Measurements from ENCODE around the gene FCN3.

Gene FCN3

DNA sequence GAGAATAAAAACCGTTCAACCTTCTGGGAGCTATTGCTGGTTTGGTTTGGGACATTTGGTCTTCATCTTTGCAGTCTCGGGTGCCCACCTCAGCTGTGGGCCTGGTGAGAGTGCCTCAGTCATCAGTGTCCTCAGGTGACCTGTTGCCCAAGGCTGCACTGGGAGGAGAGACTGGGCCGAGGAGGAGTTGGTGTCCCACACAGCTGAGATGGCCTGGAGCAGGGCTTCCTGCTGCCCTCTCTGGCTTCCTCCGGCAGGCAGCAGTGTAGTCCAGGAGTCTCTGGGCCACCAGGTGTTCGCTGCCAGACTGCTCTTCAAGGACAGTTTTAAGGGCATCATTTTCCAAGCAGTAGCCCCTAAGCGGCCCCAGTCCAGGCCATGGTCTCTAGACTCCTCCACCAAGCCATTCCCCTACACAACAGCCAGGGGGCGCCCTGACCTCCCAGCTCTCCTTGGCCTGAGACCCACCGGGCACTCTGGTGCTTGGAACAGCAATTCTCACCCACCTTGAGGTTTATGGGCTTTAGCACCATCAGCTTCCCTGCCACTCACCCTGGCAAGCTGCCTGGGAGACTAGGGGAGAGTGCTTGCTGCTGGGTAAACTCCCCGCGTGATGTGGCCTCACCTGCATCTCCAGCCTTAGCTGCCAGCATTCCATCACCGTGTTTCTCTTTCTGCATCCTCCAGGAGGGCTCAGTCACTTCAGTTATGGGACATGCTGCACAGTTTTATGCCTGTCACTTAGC is 41.9 kb downstream of the FCN3 start:
- no peak for TF ChIP-seq EZH2phosphoT487 (conservative IDR thresholded peaks at IDR 0.05; ENCODE audit: low read length)
- TF ChIP-seq, protein P1, sequence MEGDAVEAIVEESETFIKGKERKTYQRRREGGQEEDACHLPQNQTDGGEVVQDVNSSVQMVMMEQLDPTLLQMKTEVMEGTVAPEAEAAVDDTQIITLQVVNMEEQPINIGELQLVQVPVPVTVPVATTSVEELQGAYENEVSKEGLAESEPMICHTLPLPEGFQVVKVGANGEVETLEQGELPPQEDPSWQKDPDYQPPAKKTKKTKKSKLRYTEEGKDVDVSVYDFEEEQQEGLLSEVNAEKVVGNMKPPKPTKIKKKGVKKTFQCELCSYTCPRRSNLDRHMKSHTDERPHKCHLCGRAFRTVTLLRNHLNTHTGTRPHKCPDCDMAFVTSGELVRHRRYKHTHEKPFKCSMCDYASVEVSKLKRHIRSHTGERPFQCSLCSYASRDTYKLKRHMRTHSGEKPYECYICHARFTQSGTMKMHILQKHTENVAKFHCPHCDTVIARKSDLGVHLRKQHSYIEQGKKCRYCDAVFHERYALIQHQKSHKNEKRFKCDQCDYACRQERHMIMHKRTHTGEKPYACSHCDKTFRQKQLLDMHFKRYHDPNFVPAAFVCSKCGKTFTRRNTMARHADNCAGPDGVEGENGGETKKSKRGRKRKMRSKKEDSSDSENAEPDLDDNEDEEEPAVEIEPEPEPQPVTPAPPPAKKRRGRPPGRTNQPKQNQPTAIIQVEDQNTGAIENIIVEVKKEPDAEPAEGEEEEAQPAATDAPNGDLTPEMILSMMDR (IDR thresholded peaks at IDR 0.05; ENCODE audit: insufficient read depth, low read length, poor library complexity, severe bottlenecking) = peak; percentile 60
- no peaks in the 10 kb centered on the region for H3K27me3 ChIP-seq (ENCODE audit: low read length)
- H3K36me3 ChIP-seq (ENCODE audit: low read length) = no peaks in the 10 kb centered on the region
- no peak overlapping the region for H2AFZ ChIP-seq (ENCODE audit: low read depth, low read length, severe bottlenecking)
- no peak overlapping the region for H3K9ac ChIP-seq (ENCODE audit: low read length)
- no peak overlapping the region for H3K4me2 ChIP-seq (ENCODE audit: low read depth, low read length, poor library complexity, severe bottlenecking)
- no peaks in the 10 kb centered on the region for H3K9me3 ChIP-seq (ENCODE audit: insufficient read depth, low read length)
- H4K20me1 ChIP-seq (ENCODE audit: low read depth, low read length) = no peaks in the 10 kb centered on the region; the same call in 1 of the 2 replicates
- H3K4me3 ChIP-seq (ENCODE audit: insufficient read depth, low read length, poor library complexity, severe bottlenecking) = no peak overlapping the region
- no peaks in the 10 kb centered on the region for H3F3A ChIP-seq (ENCODE audit: insufficient read depth)
- no peaks in the 10 kb centered on the region for H3K9me2 ChIP-seq (replicated peaks; ENCODE audit: insufficient read depth, low read length)
- peaks cover 28% of the 10 kb centered on the region for H3K79me2 ChIP-seq (ENCODE audit: insufficient read depth, low read length)
- no peak overlapping the region for H3K27ac ChIP-seq (ENCODE audit: low read depth, low read length)

DNA sequence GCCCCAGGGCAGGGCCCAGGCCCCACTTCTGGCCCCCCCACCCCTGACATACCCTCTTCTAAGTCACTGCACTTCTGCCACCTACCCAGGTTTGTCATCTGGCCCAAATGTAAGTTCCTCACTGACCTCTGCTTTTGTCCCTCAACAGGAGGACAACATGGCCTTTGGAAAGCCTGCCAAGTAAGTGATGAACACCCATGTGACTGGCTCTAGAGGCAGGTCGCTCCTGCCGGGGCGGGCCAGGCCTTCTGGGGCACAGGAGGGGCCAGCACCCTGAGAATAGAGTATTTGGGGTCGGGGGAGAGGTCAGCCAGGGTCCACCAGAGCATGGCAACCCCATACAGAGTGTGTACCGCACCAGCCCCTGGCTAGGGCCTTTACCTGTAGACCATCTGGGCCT is 42.7 kb downstream of the FCN3 start:
- TF ChIP-seq EZH2phosphoT487 (conservative IDR thresholded peaks at IDR 0.05; ENCODE audit: low read length) = no peak
- TF ChIP-seq, protein P1 (IDR thresholded peaks at IDR 0.05; ENCODE audit: insufficient read depth, low read length, poor library complexity, severe bottlenecking) = no peak
- no peaks in the 10 kb centered on the region; the same call in 1 of the 2 replicates for H4K20me1 ChIP-seq (ENCODE audit: low read depth, low read length)
- H3K27me3 ChIP-seq (ENCODE audit: low read length) = no peaks in the 10 kb centered on the region
- H3K9me3 ChIP-seq (ENCODE audit: insufficient read depth, low read length) = no peaks in the 10 kb centered on the region
- no peak overlapping the region for H3K4me2 ChIP-seq (ENCODE audit: low read depth, low read length, poor library complexity, severe bottlenecking)
- no peak overlapping the region for H3K9ac ChIP-seq (ENCODE audit: low read length)
- H3K27ac ChIP-seq (ENCODE audit: low read depth, low read length) = no peak overlapping the region
- peaks cover 35% of the 10 kb centered on the region for H3K79me2 ChIP-seq (ENCODE audit: insufficient read depth, low read length)
- no peak overlapping the region for H2AFZ ChIP-seq (ENCODE audit: low read depth, low read length, severe bottlenecking)
- no peaks in the 10 kb centered on the region for H3K9me2 ChIP-seq (replicated peaks; ENCODE audit: insufficient read depth, low read length)
- no peaks in the 10 kb centered on the region for H3F3A ChIP-seq (ENCODE audit: insufficient read depth)
- 0 out of 2 replicates have a peak, but pooled peaks cover 1% of the 10 kb centered on the region for H3K36me3 ChIP-seq (ENCODE audit: low read length)
- H3K4me3 ChIP-seq (ENCODE audit: insufficient read depth, low read length, poor library complexity, severe bottlenecking) = no peak overlapping the region

- no peak overlapping the region for H3K4me3 ChIP-seq (ENCODE audit: insufficient read depth, low read length, poor library complexity, severe bottlenecking)
- H4K20me1 ChIP-seq (ENCODE audit: low read depth, low read length) = no peaks in the 10 kb centered on the region; the same call in 1 of the 2 replicates
- no peaks in the 10 kb centered on the region for H3K27me3 ChIP-seq (ENCODE audit: low read length)
- no peak overlapping the region for H3K27ac ChIP-seq (ENCODE audit: low read depth, low read length)
- TF ChIP-seq, protein P1 (IDR thresholded peaks at IDR 0.05; ENCODE audit: insufficient read depth, low read length, poor library complexity, severe bottlenecking) = no peak
- TF ChIP-seq EZH2phosphoT487 (conservative IDR thresholded peaks at IDR 0.05; ENCODE audit: low read length) = no peak
- H3K9me2 ChIP-seq (replicated peaks; ENCODE audit: insufficient read depth, low read length) = no peaks in the 10 kb centered on the region
- H3K9ac ChIP-seq (ENCODE audit: low read length) = no peak overlapping the region
- no peaks in the 10 kb centered on the region for H3F3A ChIP-seq (ENCODE audit: insufficient read depth)
- peaks cover 40% of the 10 kb centered on the region for H3K79me2 ChIP-seq (ENCODE audit: insufficient read depth, low read length)
- H3K4me2 ChIP-seq (ENCODE audit: low read depth, low read length, poor library complexity, severe bottlenecking) = no peak overlapping the region
- peaks cover 6% of the 10 kb centered on the region; the same call in 1 of the 2 replicates for H3K36me3 ChIP-seq (ENCODE audit: low read length)
- no peak overlapping the region for H2AFZ ChIP-seq (ENCODE audit: low read depth, low read length, severe bottlenecking)
- H3K9me3 ChIP-seq (ENCODE audit: insufficient read depth, low read length) = no peaks in the 10 kb centered on the region
These were observed 43.2 kb downstream of the FCN3 start for GRCh38 chr1:27331426-27331825.

All from SU-DHL-6 (cell line).